ENCODE results near the gene RAMACL. TPM values are rescaled to one million over a fixed set of nuclear protein-coding genes. Genes with fewer than 3 reads are reported as not detected.

Gene RAMACL
- total and polyA plus RNA-seq, 2 donors (not counting 1 experiment from before 2014, with no cell fraction given), result 2.7 TPM; not detected in 1

GRCh38 chr6:166601956-166602355, 15.5 kb upstream of the RAMACL start:
- no peaks in the 10 kb centered on the region for H3K9me3 Mint-ChIP-seq (ENCODE audit: insufficient read depth)
- DNase-seq (no peak), ATAC-seq (ENCODE audit: low read depth) (no peak)
- no peaks in the 10 kb centered on the region for H4K20me1 ChIP-seq (ENCODE audit: control insufficient read depth, insufficient read depth, low read length, poor library complexity, severe bottlenecking)
- H3K36me3 ChIP-seq (replicated peaks in 1 of 2; ENCODE audit: control extremely low read depth in 1 of 2, control insufficient read depth in 1 of 2, extremely low read depth in 1 of 2, insufficient read depth in 2 of 2, low read length in 1 of 2), result no peaks in the 10 kb centered on the region
- WGBS (ENCODE audit: insufficient coverage), result 100% methylated on average over 2 of the region's 10 CpGs
- H3K27ac ChIP-seq (ENCODE audit: low read length in 2 of 2), result no peak overlapping the region
- no peak overlapping the region for H3K4me3 ChIP-seq (ENCODE audit: control extremely low read depth in 1 of 5, extremely low read depth in 1 of 5, insufficient read depth in 1 of 5, low read depth in 2 of 5, low read length in 4 of 5)
- H3K9ac ChIP-seq (ENCODE audit: low read length), result no peak overlapping the region
- no peak overlapping the region for H3K27ac Mint-ChIP-seq
- intact Hi-C loops (cut with micrococcal nuclease), result no loop called here
- H3K27me3 ChIP-seq (replicated peaks in 1 of 4; ENCODE audit: control extremely low read depth in 1 of 4, control insufficient read depth in 3 of 4, insufficient read depth in 4 of 4, low read length in 3 of 4), result no peaks in the 10 kb centered on the region
- no peak overlapping the region for H3K4me3 Mint-ChIP-seq
- no peaks in the 10 kb centered on the region for H3K4me1 ChIP-seq (ENCODE audit: control insufficient read depth in 2 of 2, insufficient read depth in 2 of 2, low read length in 2 of 2)
- ChIA-PET POLR2A (no interaction called here), CTCF (no interaction called here)
- no peak overlapping the region for H3K4me2 ChIP-seq (replicated peaks; ENCODE audit: low read depth, low read length, poor library complexity, severe bottlenecking)
- no peaks in the 10 kb centered on the region for H3K9me3 ChIP-seq (ENCODE audit: control extremely low read depth in 1 of 3, control insufficient read depth in 2 of 3, insufficient read depth in 1 of 3, low read length in 2 of 3)
- TF ChIP-seq, protein P1, sequence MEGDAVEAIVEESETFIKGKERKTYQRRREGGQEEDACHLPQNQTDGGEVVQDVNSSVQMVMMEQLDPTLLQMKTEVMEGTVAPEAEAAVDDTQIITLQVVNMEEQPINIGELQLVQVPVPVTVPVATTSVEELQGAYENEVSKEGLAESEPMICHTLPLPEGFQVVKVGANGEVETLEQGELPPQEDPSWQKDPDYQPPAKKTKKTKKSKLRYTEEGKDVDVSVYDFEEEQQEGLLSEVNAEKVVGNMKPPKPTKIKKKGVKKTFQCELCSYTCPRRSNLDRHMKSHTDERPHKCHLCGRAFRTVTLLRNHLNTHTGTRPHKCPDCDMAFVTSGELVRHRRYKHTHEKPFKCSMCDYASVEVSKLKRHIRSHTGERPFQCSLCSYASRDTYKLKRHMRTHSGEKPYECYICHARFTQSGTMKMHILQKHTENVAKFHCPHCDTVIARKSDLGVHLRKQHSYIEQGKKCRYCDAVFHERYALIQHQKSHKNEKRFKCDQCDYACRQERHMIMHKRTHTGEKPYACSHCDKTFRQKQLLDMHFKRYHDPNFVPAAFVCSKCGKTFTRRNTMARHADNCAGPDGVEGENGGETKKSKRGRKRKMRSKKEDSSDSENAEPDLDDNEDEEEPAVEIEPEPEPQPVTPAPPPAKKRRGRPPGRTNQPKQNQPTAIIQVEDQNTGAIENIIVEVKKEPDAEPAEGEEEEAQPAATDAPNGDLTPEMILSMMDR (IDR thresholded peaks at IDR 0.05), result no peak
- TF ChIP-seq EZH2 (IDR thresholded peaks at IDR 0.05; ENCODE audit: borderline replicate concordance, insufficient read depth, low read depth, low read length, poor library complexity, severe bottlenecking), result no peak
- H3K4me1 Mint-ChIP-seq, result no peaks in the 10 kb centered on the region
- H3K79me2 ChIP-seq (ENCODE audit: control insufficient read depth, insufficient read depth, low read length), result peaks cover 6% of the 10 kb centered on the region
- H3K27me3 Mint-ChIP-seq, result peaks cover 8% of the 10 kb centered on the region
- H2AFZ ChIP-seq (ENCODE audit: insufficient read depth, low read depth, low read length, poor library complexity, severe bottlenecking), result no peak overlapping the region

DNA sequence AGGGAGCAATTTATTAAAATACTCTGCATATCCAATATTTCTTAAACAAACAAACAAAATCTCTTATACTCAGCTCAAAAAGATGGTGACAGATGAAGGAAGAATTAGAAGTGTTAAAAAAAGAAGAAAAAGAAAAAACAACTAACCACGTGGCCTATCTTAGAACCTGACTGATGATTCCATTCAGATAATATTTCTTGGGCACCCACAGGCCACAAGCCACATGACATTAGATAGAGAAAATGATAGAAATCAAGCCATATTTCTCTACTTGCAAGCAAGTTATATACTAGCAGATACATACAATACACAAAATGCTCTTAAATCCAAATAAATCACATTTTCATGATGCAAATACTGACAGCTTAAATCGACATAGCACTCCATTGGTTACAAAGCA, 14.5 kb upstream of the RAMACL start:
- POLR2A ChIA-PET, result no interaction called here
- H3K4me1 ChIP-seq (ENCODE audit: control insufficient read depth in 2 of 2, insufficient read depth in 2 of 2, low read length in 2 of 2), result no peaks in the 10 kb centered on the region
- H2AFZ ChIP-seq (ENCODE audit: insufficient read depth, low read depth, low read length, poor library complexity, severe bottlenecking), result no peak overlapping the region
- no peaks in the 10 kb centered on the region for H4K20me1 ChIP-seq (ENCODE audit: control insufficient read depth, insufficient read depth, low read length, poor library complexity, severe bottlenecking)
- no peak overlapping the region for H3K4me2 ChIP-seq (replicated peaks; ENCODE audit: low read depth, low read length, poor library complexity, severe bottlenecking)
- intact Hi-C loops (cut with micrococcal nuclease), result no loop called here
- ATAC-seq (ENCODE audit: low read depth), result no peak
- no peaks in the 10 kb centered on the region for H3K9me3 ChIP-seq (ENCODE audit: control extremely low read depth in 1 of 3, control insufficient read depth in 2 of 3, insufficient read depth in 1 of 3, low read length in 2 of 3)
- H3K36me3 ChIP-seq (replicated peaks in 1 of 2; ENCODE audit: control extremely low read depth in 1 of 2, control insufficient read depth in 1 of 2, extremely low read depth in 1 of 2, insufficient read depth in 2 of 2, low read length in 1 of 2), result no peaks in the 10 kb centered on the region
- no peak for TF ChIP-seq EZH2 (IDR thresholded peaks at IDR 0.05; ENCODE audit: borderline replicate concordance, insufficient read depth, low read depth, low read length, poor library complexity, severe bottlenecking)
- TF ChIP-seq, protein P1 (IDR thresholded peaks at IDR 0.05), result no peak
- Mint-ChIP-seq H3K27me3 (peaks cover 8% of the 10 kb centered on the region), H3K9me3 (ENCODE audit: insufficient read depth) (no peaks in the 10 kb centered on the region), H3K4me3 (no peak overlapping the region), H3K4me1 (no peaks in the 10 kb centered on the region), H3K27ac (no peak overlapping the region)
- no peak for DNase-seq
- no peaks in the 10 kb centered on the region for H3K27me3 ChIP-seq (replicated peaks in 1 of 4; ENCODE audit: control extremely low read depth in 1 of 4, control insufficient read depth in 3 of 4, insufficient read depth in 4 of 4, low read length in 3 of 4)
- H3K4me3 ChIP-seq (ENCODE audit: control extremely low read depth in 1 of 5, extremely low read depth in 1 of 5, insufficient read depth in 1 of 5, low read depth in 2 of 5, low read length in 4 of 5), result no peak overlapping the region
- WGBS (ENCODE audit: insufficient coverage), result no CpG with 5 or more reads among the region's 2 CpGs
- no peak overlapping the region for H3K9ac ChIP-seq (ENCODE audit: low read length)
- peaks cover 6% of the 10 kb centered on the region for H3K79me2 ChIP-seq (ENCODE audit: control insufficient read depth, insufficient read depth, low read length)
- H3K27ac ChIP-seq (ENCODE audit: low read length in 2 of 2), result no peak overlapping the region
- CTCF ChIA-PET, result no interaction called here
